PFSK-1 (cell line): ENCODE data around the gene RPL37A.
A peak's percentile ranks its signal among the peaks of the same experiment; 100 is the strongest.

ENCODE experiments used
- FOXP2 ChIP-seq: optimal IDR thresholded peaks from 2 replicates; pipeline ENCODE3; 2011; ENCODE audit warnings: borderline replicate concordance, control low read depth, inconsistent platforms; ENCODE audit not compliant: insufficient read depth; ENCODE audit errors: extremely low read length, extremely low read depth
- POLR2AphosphoS5 ChIP-seq: IDR thresholded peaks from 2 replicates; pipeline ENCODE4 v1.6.1; 2012; ENCODE audit warnings: low read depth, mild to moderate bottlenecking, control low read depth, low read length, moderate library complexity
- REST ChIP-seq, 2 experiments: IDR thresholded peaks; 2 replicates each; pipeline versions ENCODE4 v1.6.1 to v1.8.0; 2011 to 2012; ENCODE audit warnings: low read depth in 2 of 2, low read length in 2 of 2, control low read depth in 1 of 2, inconsistent platforms in 1 of 2, mild to moderate bottlenecking in 1 of 2, moderate library complexity in 1 of 2; ENCODE audit not compliant: insufficient read depth in 1 of 2
- SIN3A ChIP-seq: IDR thresholded peaks from 2 replicates; pipeline ENCODE4 v1.6.1; 2012; ENCODE audit warnings: mild to moderate bottlenecking, low read length, moderate library complexity, borderline replicate concordance; ENCODE audit not compliant: insufficient read depth
- TAF1 ChIP-seq: IDR thresholded peaks from 2 replicates; pipeline ENCODE4 v1.6.1; 2012; ENCODE audit warnings: low read length, control low read depth, borderline replicate concordance; ENCODE audit not compliant: insufficient read depth

Gene RPL37A

GRCh38 chr2:216504376-216504762 lies 5.7 kb downstream of the RPL37A start:
- no peak for TF ChIP-seq FOXP2
- TF ChIP-seq POLR2AphosphoS5: no peak; the same call in 1 of the 2 replicates
- no peak for TF ChIP-seq TAF1
- TF ChIP-seq SIN3A: no peak
- TF ChIP-seq REST (IDR thresholded peaks at IDR 0.05; ENCODE audit: insufficient read depth in 1 of 2, low read depth in 2 of 2, low read length in 2 of 2): no peak

GRCh38 chr2:216505133-216506106 lies 6.8 kb downstream of the RPL37A start:
- TF ChIP-seq FOXP2 (no peak), TAF1 (no peak), SIN3A (no peak), REST (IDR thresholded peaks at IDR 0.05; ENCODE audit: insufficient read depth in 1 of 2, low read depth in 2 of 2, low read length in 2 of 2) (no peak), POLR2AphosphoS5 (peak; percentile 63)

GRCh38 chr2:216507220-216508160 lies 8.8 kb downstream of the RPL37A start:
- no peak for TF ChIP-seq FOXP2
- TF ChIP-seq POLR2AphosphoS5: no peak
- TF ChIP-seq TAF1: no peak
- no peak for TF ChIP-seq REST (IDR thresholded peaks at IDR 0.05; ENCODE audit: insufficient read depth in 1 of 2, low read depth in 2 of 2, low read length in 2 of 2)

- TF ChIP-seq POLR2AphosphoS5 (no peak), TAF1 (no peak), SIN3A (no peak), REST (IDR thresholded peaks at IDR 0.05; ENCODE audit: insufficient read depth in 1 of 2, low read depth in 2 of 2, low read length in 2 of 2) (no peak), FOXP2 (no peak)
Observed at GRCh38 chr2:216508229-216508628, 9.6 kb downstream of the RPL37A start.
